HepG2 (cell line): ENCODE results near the gene CARMIL1.

Experiments used
- HOXA5 ChIP-seq: sonication (generic); formaldehyde crosslinking; IDR thresholded peaks from 2 replicates; pipeline ENCODE4 v1.4.0; 2020; ENCODE audit warnings: missing genetic modification reagents
- RFX1 ChIP-seq: fragments of 450-650 bp; IDR thresholded peaks from 2 replicates; pipeline ENCODE4 v1.6.1; 2017
- ZNF207 ChIP-seq: fragments of 450-650 bp; IDR thresholded peaks from 2 replicates; pipeline ENCODE4 v1.6.1; 2016; ENCODE audit warnings: antibody characterized with exemption, borderline replicate concordance
- TF ChIP-seq, protein P1 (sequence below): sonication (generic); formaldehyde crosslinking; IDR thresholded peaks from 2 replicates; pipeline ENCODE4 v1.5.0; 2020; ENCODE audit warnings: mild to moderate bottlenecking, missing genetic modification reagents, moderate library complexity
- TF ChIP-seq, protein P2 (sequence below), 2 experiments: IDR thresholded peaks; 2 replicates each; pipeline ENCODE4 v1.6.1; 2011 to 2012; ENCODE audit warnings: low read length in 2 of 2, borderline replicate concordance in 1 of 2, low read depth in 1 of 2, mild to moderate bottlenecking in 1 of 2, moderate library complexity in 1 of 2

DNA sequence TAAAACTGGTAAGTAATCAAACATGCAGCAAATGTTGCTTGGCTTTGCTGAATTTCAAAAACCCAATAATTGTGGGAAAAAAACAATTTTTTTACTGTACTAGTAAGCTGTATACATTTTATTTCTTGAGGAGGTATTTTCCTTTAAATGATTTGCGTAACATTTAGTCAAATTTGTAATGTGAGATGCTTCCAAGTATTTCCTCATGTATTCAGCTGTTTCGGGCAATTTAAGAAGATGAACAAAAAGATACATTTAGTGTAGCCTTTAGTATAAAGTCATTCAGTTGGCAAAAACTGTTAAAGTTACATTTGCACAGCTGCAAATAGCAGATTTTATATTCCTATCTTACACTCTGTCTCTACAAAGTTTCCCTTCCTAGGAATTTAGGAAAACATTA lies 186.8 kb downstream of the CARMIL1 start:
- TF ChIP-seq, protein P1, sequence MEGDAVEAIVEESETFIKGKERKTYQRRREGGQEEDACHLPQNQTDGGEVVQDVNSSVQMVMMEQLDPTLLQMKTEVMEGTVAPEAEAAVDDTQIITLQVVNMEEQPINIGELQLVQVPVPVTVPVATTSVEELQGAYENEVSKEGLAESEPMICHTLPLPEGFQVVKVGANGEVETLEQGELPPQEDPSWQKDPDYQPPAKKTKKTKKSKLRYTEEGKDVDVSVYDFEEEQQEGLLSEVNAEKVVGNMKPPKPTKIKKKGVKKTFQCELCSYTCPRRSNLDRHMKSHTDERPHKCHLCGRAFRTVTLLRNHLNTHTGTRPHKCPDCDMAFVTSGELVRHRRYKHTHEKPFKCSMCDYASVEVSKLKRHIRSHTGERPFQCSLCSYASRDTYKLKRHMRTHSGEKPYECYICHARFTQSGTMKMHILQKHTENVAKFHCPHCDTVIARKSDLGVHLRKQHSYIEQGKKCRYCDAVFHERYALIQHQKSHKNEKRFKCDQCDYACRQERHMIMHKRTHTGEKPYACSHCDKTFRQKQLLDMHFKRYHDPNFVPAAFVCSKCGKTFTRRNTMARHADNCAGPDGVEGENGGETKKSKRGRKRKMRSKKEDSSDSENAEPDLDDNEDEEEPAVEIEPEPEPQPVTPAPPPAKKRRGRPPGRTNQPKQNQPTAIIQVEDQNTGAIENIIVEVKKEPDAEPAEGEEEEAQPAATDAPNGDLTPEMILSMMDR (CRISPR knock-in tag): no peak
- TF ChIP-seq ZNF207 (no peak), RFX1 (no peak), HOXA5 (CRISPR knock-in tag) (no peak)
- TF ChIP-seq, protein P2, sequence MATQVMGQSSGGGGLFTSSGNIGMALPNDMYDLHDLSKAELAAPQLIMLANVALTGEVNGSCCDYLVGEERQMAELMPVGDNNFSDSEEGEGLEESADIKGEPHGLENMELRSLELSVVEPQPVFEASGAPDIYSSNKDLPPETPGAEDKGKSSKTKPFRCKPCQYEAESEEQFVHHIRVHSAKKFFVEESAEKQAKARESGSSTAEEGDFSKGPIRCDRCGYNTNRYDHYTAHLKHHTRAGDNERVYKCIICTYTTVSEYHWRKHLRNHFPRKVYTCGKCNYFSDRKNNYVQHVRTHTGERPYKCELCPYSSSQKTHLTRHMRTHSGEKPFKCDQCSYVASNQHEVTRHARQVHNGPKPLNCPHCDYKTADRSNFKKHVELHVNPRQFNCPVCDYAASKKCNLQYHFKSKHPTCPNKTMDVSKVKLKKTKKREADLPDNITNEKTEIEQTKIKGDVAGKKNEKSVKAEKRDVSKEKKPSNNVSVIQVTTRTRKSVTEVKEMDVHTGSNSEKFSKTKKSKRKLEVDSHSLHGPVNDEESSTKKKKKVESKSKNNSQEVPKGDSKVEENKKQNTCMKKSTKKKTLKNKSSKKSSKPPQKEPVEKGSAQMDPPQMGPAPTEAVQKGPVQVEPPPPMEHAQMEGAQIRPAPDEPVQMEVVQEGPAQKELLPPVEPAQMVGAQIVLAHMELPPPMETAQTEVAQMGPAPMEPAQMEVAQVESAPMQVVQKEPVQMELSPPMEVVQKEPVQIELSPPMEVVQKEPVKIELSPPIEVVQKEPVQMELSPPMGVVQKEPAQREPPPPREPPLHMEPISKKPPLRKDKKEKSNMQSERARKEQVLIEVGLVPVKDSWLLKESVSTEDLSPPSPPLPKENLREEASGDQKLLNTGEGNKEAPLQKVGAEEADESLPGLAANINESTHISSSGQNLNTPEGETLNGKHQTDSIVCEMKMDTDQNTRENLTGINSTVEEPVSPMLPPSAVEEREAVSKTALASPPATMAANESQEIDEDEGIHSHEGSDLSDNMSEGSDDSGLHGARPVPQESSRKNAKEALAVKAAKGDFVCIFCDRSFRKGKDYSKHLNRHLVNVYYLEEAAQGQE (IDR thresholded peaks at IDR 0.05; ENCODE audit: borderline replicate concordance in 1 of 2, low read depth in 1 of 2, low read length in 2 of 2): no peak
